HUES64 (cell line): ENCODE results near the gene PIGB.

ENCODE experiments used
- H3K27ac ChIP-seq: 2 replicates; pipeline ENCODE4 v1.7.0; 2013; ENCODE audit warnings: low read depth, low read length, inconsistent platforms
- H3K27me3 ChIP-seq: 2 replicates; pipeline ENCODE4 v1.6.1; 2013; ENCODE audit warnings: mild to moderate bottlenecking, low read length; ENCODE audit not compliant: insufficient read depth
- H3K36me3 ChIP-seq: 2 replicates; pipeline ENCODE4 v1.6.1; 2013; ENCODE audit warnings: mild to moderate bottlenecking, low read length; ENCODE audit not compliant: insufficient read depth
- H3K4me1 ChIP-seq: 2 replicates; pipeline ENCODE4 v1.6.1; 2013; ENCODE audit warnings: mild to moderate bottlenecking, low read length, moderate library complexity; ENCODE audit not compliant: insufficient read depth
- H3K4me3 ChIP-seq: 2 replicates; pipeline ENCODE4 v1.5.1; 2013; ENCODE audit warnings: mild to moderate bottlenecking, low read length, moderate library complexity
- H3K9ac ChIP-seq: 2 replicates; pipeline ENCODE4 v1.6.1; 2013; ENCODE audit warnings: mild to moderate bottlenecking, low read depth, low read length
- H3K9me3 ChIP-seq: 2 replicates; pipeline ENCODE4 v1.6.1; 2013; ENCODE audit warnings: low read depth, low read length; ENCODE audit not compliant: insufficient read depth
- WGBS: fragments of 150-250, 120-280 bp; methylation state at CpG from one replicate; pipeline ENCODE4 v1.1.7; 2013; ENCODE audit warnings: missing lambda C conversion rate; 5-methylcytosine and 5-hydroxymethylcytosine counted together

The PIGB gene

GRCh38 chr15:55319537-55320237 is 665 bp downstream of the PIGB start:
- 62% methylated on average over 3 of the region's 4 CpGs for WGBS
- H3K9me3 ChIP-seq, result no peaks in the 10 kb centered on the region

DNA sequence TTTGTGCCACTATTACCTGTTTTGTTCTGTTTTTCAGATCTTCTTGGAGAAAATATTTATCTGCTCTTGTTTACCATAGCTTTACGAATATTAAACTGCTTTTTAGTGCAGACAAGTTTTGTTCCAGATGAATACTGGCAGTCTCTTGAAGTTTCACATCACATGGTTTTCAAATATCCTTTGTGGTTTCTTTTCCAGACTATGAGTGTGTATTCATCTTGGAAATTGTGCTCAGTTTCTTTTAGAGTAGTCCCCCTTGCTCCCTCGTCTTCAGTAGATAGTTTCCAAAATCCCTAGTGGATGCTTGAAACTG is 1.2 kb downstream of the PIGB start:
- WGBS, result 100% methylated on average over 1 of the region's 2 CpGs
- H3K9me3 ChIP-seq, result no peaks in the 10 kb centered on the region
- H3K27me3 ChIP-seq, result no peaks in the 10 kb centered on the region
- H3K36me3 ChIP-seq, result no peaks in the 10 kb centered on the region
- peaks cover 12% of the 10 kb centered on the region for H3K4me1 ChIP-seq
- H3K27ac ChIP-seq, result no peak overlapping the region
- peak overlapping the region; percentile 71 for H3K4me3 ChIP-seq
- H3K9ac ChIP-seq, result no peak overlapping the region

More at GRCh38 chr15:55319537-55320237, 665 bp downstream of the PIGB start:
- Histone ChIP-seq H3K4me3 (peak overlapping the region; percentile 71), H3K9ac (peak overlapping the region; percentile 81; the same call in 1 of the 2 replicates), H3K36me3 (no peaks in the 10 kb centered on the region), H3K4me1 (peaks cover 12% of the 10 kb centered on the region), H3K27me3 (no peaks in the 10 kb centered on the region), H3K27ac (no peak overlapping the region)

- Histone ChIP-seq H3K27me3 (no peaks in the 10 kb centered on the region), H3K4me3 (no peak overlapping the region), H3K9me3 (no peaks in the 10 kb centered on the region), H3K27ac (no peak overlapping the region), H3K36me3 (no peaks in the 10 kb centered on the region), H3K4me1 (peaks cover 12% of the 10 kb centered on the region), H3K9ac (no peak overlapping the region)
- no CpG with 5 or more reads among the region's 1 CpG for WGBS
Measured at GRCh38 chr15:55320963-55321362, 1.9 kb downstream of the PIGB start.

- Histone ChIP-seq H3K27me3 (no peaks in the 10 kb centered on the region), H3K36me3 (no peaks in the 10 kb centered on the region), H3K9ac (no peak overlapping the region), H3K4me3 (no peak overlapping the region), H3K4me1 (peaks cover 12% of the 10 kb centered on the region), H3K9me3 (no peaks in the 10 kb centered on the region), H3K27ac (no peak overlapping the region)
- 76% methylated on average over 5 of the region's 5 CpGs for WGBS
Measured at GRCh38 chr15:55322467-55322866, 3.4 kb downstream of the PIGB start.

DNA sequence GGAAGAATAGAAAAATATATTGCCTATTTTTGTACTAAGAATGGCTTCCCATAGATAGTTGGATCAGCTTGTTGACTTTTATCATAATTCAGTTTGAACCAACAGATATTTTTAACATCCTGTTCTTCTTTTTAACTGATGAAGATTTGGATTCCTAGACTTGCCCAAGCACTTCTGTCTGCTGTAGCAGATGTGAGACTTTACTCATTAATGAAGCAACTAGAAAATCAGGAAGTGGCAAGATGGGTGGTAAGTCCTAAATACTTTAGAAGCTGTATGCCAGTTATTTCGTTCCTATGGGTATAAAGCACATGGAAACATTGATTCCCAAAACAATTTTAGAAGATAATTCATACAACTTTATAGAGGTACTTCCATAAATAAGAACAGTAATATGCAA is 8.4 kb downstream of the PIGB start:
- no peak overlapping the region for H3K27ac ChIP-seq
- H3K9me3 ChIP-seq, result no peaks in the 10 kb centered on the region
- no CpG with 5 or more reads among the region's 1 CpG for WGBS
- no peak overlapping the region for H3K4me3 ChIP-seq
- no peaks in the 10 kb centered on the region for H3K36me3 ChIP-seq
- H3K27me3 ChIP-seq, result no peaks in the 10 kb centered on the region
- H3K9ac ChIP-seq, result no peak overlapping the region
- peaks cover 8% of the 10 kb centered on the region for H3K4me1 ChIP-seq

DNA sequence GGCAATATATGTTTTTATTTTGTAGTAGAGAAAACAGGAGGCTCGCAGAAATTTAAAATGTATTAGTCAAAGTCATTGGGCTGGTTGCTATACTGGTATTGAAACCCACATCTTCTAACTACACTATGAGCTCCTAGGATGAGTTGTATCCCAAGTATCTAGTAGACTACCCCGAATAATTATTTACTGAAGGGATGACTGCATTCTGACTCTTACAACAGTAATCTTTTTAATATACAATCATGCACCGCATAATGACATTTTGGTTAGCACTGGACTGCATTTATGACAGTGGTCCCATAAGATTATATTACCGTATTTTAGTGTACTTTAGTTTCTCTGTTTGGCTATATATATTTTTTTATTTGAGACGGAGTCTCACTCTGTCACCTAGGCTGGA is 15.3 kb downstream of the PIGB start:
- Histone ChIP-seq H3K36me3 (peaks cover 8% of the 10 kb centered on the region; the same call in 1 of the 2 replicates), H3K9me3 (no peaks in the 10 kb centered on the region), H3K4me1 (no peaks in the 10 kb centered on the region), H3K4me3 (no peak overlapping the region), H3K27me3 (no peaks in the 10 kb centered on the region), H3K27ac (no peak overlapping the region), H3K9ac (no peak overlapping the region)
- WGBS, result 91% methylated on average over 4 of the region's 5 CpGs

GRCh38 chr15:55334997-55335396 is 16.0 kb downstream of the PIGB start:
- 100% methylated on average over 1 of the region's 1 CpG for WGBS
- Histone ChIP-seq H3K36me3 (peaks cover 8% of the 10 kb centered on the region; the same call in 1 of the 2 replicates), H3K9ac (no peak overlapping the region)

DNA sequence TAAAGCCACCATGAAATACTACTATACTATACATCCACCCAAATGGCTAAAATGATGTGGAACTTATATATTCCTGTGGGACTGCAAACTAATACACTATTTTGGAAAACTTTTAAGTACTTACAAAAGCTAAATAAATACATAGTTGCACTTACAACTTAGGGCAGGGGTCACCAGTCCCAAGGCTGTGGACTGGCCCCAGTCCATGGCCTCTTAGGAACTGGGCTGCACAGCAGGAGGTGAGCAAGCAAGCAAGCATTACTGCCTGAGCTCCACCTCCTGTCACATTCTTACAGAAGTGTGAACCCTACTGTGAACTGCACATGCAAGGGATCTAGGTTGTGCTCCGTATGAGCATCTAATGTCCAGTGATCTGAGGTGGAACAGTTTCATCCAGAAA is 18.1 kb downstream of the PIGB start:
- H3K9ac ChIP-seq, result no peak overlapping the region
- H3K27ac ChIP-seq, result no peak overlapping the region
- no peak overlapping the region for H3K4me3 ChIP-seq
- no peaks in the 10 kb centered on the region for H3K27me3 ChIP-seq
- WGBS, result 71% methylated on average over 1 of the region's 1 CpG
- H3K9me3 ChIP-seq, result no peaks in the 10 kb centered on the region
- no peaks in the 10 kb centered on the region for H3K4me1 ChIP-seq
- H3K36me3 ChIP-seq, result peaks cover 8% of the 10 kb centered on the region; the same call in 1 of the 2 replicates

More at GRCh38 chr15:55334997-55335396, 16.0 kb downstream of the PIGB start:
- Histone ChIP-seq H3K4me3 (no peak overlapping the region), H3K27me3 (no peaks in the 10 kb centered on the region), H3K4me1 (no peaks in the 10 kb centered on the region), H3K27ac (no peak overlapping the region), H3K9me3 (no peaks in the 10 kb centered on the region)

DNA sequence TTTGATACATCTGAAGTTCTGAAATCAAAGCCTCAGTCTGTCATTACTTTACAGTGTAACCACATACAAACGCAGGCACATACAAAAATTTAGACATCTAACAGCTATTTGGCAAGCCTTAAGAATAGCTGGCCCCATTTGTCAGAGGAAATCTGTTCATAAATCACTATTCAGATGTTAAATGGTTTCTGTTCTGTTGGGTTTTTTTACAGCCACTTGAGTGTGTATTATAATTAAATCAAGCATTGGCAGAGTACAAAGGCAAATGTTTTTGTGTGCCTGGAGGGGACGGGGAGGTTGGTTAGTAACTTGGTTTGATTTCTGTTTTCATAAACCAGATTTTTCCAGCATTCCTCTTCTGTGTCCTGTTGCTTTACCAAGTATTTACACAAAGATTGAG is 24.1 kb downstream of the PIGB start:
- Histone ChIP-seq H3K9ac (no peak overlapping the region), H3K4me3 (no peak overlapping the region), H3K27me3 (no peaks in the 10 kb centered on the region), H3K27ac (no peak overlapping the region), H3K9me3 (no peaks in the 10 kb centered on the region), H3K36me3 (peaks cover 2% of the 10 kb centered on the region; the same call in 1 of the 2 replicates), H3K4me1 (peaks cover 17% of the 10 kb centered on the region)
- 81% methylated on average over 2 of the region's 2 CpGs for WGBS

- WGBS, result 39% methylated on average over 1 of the region's 2 CpGs
- H3K4me1 ChIP-seq, result peaks cover 20% of the 10 kb centered on the region
- peak overlapping the region; percentile 29; the same call in 1 of the 2 replicates for H3K27ac ChIP-seq
- H3K9ac ChIP-seq, result no peak overlapping the region
- no peaks in the 10 kb centered on the region for H3K9me3 ChIP-seq
- no peak overlapping the region for H3K4me3 ChIP-seq
- no peaks in the 10 kb centered on the region for H3K27me3 ChIP-seq
- H3K36me3 ChIP-seq, result no peaks in the 10 kb centered on the region; the same call in 1 of the 2 replicates
Measured at GRCh38 chr15:55344206-55344605, 25.2 kb downstream of the PIGB start.

DNA sequence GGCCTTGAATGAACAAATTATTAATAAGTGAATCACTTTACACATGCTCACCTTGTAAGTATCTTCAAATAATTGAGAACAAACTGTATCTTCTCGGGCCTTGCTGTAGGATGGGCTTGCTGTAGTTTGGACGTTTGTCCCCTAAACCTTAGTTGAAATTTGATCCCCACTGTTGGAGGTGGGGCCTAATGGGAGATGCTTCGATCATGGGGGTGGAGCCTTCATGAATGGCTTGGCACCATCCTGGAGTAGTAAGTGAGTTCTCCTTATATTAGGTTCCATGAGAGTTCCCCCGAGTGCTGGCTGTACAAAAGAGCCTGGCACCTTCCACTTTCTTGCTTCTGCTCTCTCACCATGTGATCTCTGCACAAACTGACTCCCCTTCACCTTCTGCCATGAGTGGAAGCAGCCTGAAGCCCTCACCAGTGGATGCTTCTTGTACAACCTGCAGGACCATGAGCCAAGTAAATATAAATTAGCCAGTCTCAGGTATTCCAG is 29.3 kb downstream of the PIGB start:
- Histone ChIP-seq H3K36me3 (no peaks in the 10 kb centered on the region), H3K4me1 (peaks cover 25% of the 10 kb centered on the region), H3K9ac (no peak overlapping the region), H3K27me3 (no peaks in the 10 kb centered on the region), H3K9me3 (no peaks in the 10 kb centered on the region), H3K4me3 (no peak overlapping the region), H3K27ac (no peak overlapping the region)
- 62% methylated on average over 4 of the region's 4 CpGs for WGBS
